Motor neuron (in vitro differentiated cells): ENCODE results near the gene ARRB1. TPM values are rescaled to one million over a fixed set of nuclear protein-coding genes. Genes with fewer than 3 reads are reported as not detected.

Source experiments
- ATAC-seq, 8 experiments: fragments of 200-7000 bp; cut with Tn5 transposase; replicated peaks in 6 of 8; 2 replicates each; pipeline ENCODE4 v1.8.0; 2021; ENCODE audit warnings: mild to moderate bottlenecking in 8 of 8, moderate library complexity in 8 of 8
- H3K27ac ChIP-seq, 2 donors: fragments of 250-450 bp; sonication (Bioruptor Pico); 2 replicates each; pipeline ENCODE4 v1.9.0; 2021; ENCODE audit warnings: antibody characterized with exemption in 2 of 2, mild to moderate bottlenecking in 2 of 2, moderate library complexity in 1 of 2
- H3K4me1 ChIP-seq, 2 donors: fragments of 250-450 bp; sonication (Bioruptor Pico); replicated peaks in 1 of 2; 2 replicates each; pipeline ENCODE4 v1.6.1; 2021; ENCODE audit warnings: antibody characterized with exemption in 2 of 2, mild to moderate bottlenecking in 2 of 2, moderate library complexity in 1 of 2
- H3K4me3 ChIP-seq, 5 donors: fragments of 250-450 bp; sonication (Bioruptor Pico); 2 replicates each; pipeline ENCODE4 v1.9.0; 2021; ENCODE audit warnings: antibody characterized with exemption in 5 of 5, mild to moderate bottlenecking in 5 of 5, moderate library complexity in 4 of 5
- WGBS, 10 experiments: fragments of 450-650 bp; shearing (Covaris generic); methylation state at CpG; one replicate each; pipeline ENCODE4 v1.0.0; 2022; 5-methylcytosine and 5-hydroxymethylcytosine counted together
- in situ Hi-C, 9 experiments: fragments of 400-800 bp; cut with MboI; loops; one replicate each; pipeline ENCODE4 v1.15.0; 2021; ENCODE audit warnings: low sequenced_read_pairs in 9 of 9, low pct_unique_long_range_greater_than_20kb in 2 of 9; ENCODE audit not compliant: unreplicated experiment in 9 of 9
- total RNA-seq, 8 experiments: library from RNA; unstranded; fragments of 300-600 nt; gene quantifications; 2 replicates each; pipeline versions ENCODE4 v1.2.3 to v1.2.4, GENCODE V29; 2022

ARRB1 gene
- total RNA-seq, 8 experiments from 2014 or later, result 5.6 to 20.3 (median 14.0) TPM

DNA sequence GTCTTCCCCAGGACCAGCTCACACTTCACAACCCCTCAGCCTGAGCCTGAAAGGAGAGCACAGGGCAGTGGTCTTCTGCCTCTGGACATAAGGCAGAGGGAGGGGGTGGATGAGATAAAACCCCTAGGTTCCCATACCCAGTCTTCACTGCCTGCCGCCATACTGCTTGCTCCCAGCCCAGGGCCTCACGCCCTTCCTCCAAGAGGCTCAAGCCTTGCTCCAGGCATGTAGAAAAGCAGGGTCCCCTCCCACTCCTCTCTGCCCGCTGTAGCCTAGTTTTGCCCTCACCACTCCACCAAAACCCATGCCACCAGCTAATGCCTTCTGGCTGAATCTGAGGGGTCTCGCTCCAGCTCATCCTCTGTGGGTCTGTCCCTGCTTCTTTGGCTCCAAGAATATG is 5.2 kb downstream of the ARRB1 start:
- in situ Hi-C loops, result no loop called here
- Histone ChIP-seq H3K4me1 (peaks cover 22 to 45% of the 10 kb centered on the region in 2 donors), H3K27ac (no peak overlapping the region), H3K4me3 (no peak overlapping the region)
- 80 to 100% (median 100%) methylated on average over 1 to 2 of the region's 4 CpGs; no CpG with 5 or more reads in 4 of the 10 experiments for WGBS, 10 experiments
- no peak for ATAC-seq

DNA sequence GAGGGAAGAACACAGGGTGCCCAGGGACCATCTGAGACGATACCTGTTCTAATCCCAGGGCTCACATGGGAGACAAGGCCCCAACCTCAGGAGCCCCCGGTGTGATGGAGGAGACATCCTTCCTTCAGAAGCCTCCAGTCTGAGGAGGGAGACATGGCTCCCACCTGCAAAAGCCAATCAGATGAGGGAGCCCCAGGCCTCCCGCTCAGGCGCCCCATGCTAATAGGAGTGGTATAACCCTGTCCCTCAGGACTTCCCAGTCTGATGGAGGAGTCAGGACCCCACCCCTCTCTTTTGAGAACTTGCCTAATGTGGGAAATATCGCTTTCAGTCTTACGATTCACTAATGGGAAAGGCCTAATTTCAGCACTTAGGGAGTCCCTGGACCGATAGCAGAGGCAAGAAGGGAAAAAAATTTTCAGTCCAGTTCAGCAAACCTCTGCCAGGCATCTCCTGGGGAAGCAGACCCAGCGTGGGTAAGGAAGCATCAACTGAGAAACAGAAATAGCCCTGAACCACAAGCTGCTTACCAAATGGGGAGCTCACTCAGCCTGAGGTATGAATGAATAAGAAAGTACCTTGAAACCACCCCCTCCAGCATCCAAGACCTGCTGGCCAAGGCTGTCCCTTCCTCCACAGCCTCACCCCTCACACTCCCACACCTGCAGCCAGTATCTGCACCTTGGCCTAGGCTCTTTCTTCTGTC is 5.9 kb downstream of the ARRB1 start:
- H3K4me3 ChIP-seq, result no peak overlapping the region
- in situ Hi-C loops, result no loop called here
- H3K4me1 ChIP-seq, result peaks cover 19 to 42% of the 10 kb centered on the region in 2 donors
- no peak overlapping the region for H3K27ac ChIP-seq
- 60 to 100% (median 80%) methylated on average over 1 to 2 of the region's 8 CpGs; no CpG with 5 or more reads in 5 of the 10 experiments for WGBS, 10 experiments
- no peak for ATAC-seq

- WGBS, 10 experiments, result 20 to 100% (median 80%) methylated on average over 1 to 2 of the region's 11 CpGs; no CpG with 5 or more reads in 5 of the 10 experiments
- Histone ChIP-seq H3K4me3 (no peak overlapping the region), H3K27ac (no peak overlapping the region), H3K4me1 (peaks cover 19 to 42% of the 10 kb centered on the region in 2 donors)
- in situ Hi-C loops, result no loop called here
- no peak for ATAC-seq
These were observed 6.6 kb downstream of the ARRB1 start for GRCh38 chr11:75344761-75345454.

DNA sequence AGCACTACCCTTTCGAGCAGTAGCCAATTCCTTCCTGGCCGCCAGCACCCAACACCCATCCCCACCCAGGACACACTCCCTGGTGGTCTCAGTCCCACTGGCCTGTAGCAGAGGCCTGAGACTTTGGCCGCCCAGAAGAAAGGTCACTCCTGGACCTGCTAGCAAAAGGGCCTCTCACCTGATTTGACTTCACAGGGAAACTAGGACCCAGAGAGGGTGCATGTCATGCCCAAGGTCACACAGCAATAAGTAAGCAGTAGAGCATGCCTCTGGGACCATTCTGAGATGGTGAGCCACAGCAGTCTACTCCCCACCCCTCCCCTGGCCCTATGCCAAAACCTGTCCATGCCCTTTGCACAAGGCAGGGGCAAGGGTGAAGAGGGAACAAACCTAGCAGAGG is 7.3 kb downstream of the ARRB1 start:
- in situ Hi-C loops, result no loop called here
- Histone ChIP-seq H3K4me3 (no peak overlapping the region), H3K27ac (no peak overlapping the region), H3K4me1 (peaks cover 17 to 42% of the 10 kb centered on the region in 2 donors)
- no peak for ATAC-seq
- WGBS, 10 experiments, result 80 to 100% (median 100%) methylated on average over 1 of the region's 3 CpGs; no CpG with 5 or more reads in 6 of the 10 experiments

DNA sequence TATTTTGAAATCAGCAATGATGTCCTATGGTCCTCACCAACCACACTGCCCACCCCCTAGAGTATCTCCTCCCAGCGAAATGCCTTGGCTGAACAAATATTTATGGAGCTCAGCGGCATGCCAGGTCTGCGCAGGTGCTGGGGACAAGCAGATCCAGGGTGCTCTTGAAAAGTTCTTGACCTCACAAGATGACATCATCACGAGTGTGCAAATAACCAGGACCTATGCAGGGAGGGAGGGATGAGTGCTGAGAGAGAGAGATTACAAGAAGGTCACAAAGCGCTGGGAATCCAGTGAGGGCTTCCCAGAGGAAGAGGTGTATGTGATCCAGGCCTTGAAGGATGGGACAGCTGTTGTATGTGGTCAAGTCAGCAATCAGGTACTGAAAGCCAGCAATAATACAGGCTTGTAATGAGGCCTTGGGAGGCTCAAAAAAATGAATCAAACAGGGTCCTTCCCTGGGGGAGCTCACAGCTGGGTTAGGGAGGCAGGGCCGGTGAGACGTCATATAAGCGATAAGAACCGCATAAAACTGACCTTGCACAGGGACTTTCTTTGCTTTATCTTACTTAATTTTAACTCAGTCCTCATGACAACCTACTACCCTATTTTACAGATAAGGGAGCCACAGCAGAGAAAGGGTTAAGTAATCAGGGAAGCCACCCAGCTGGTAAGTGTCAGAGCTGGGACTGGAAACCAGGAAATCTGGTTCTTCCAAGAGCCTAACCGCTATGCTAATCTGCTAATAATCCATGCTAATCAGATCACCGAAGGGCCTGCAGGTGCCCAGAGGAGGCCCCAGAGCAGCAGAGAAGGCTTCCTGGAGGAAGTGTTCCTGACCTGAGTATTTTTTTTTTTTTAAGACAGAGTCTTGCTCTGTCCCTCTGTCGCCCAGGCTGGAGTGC is 8.2 kb downstream of the ARRB1 start:
- Histone ChIP-seq H3K27ac (no peak overlapping the region), H3K4me3 (no peak overlapping the region), H3K4me1 (peaks cover 15 to 44% of the 10 kb centered on the region in 2 donors)
- in situ Hi-C loops, result no loop called here
- 40 to 96% (median 72%) methylated on average over 2 to 9 of the region's 12 CpGs; no CpG with 5 or more reads in 1 of the 10 experiments for WGBS, 10 experiments
- ATAC-seq, result peak in 5 of 8 experiments; percentile 2 to 59 (median 34)

GRCh38 chr11:75342231-75342918 is 9.1 kb downstream of the ARRB1 start:
- in situ Hi-C loops, result no loop called here
- 70 to 100% (median 90%) methylated on average over 1 to 6 of the region's 15 CpGs; no CpG with 5 or more reads in 4 of the 10 experiments for WGBS, 10 experiments
- ATAC-seq, result no peak
- H3K4me1 ChIP-seq, result peaks cover 15 to 40% of the 10 kb centered on the region in 2 donors
- no peak overlapping the region for H3K4me3 ChIP-seq
- no peak overlapping the region for H3K27ac ChIP-seq

GRCh38 chr11:75341612-75342011 is 9.8 kb downstream of the ARRB1 start:
- Histone ChIP-seq H3K4me3 (no peak overlapping the region), H3K4me1 (peaks cover 15 to 40% of the 10 kb centered on the region in 2 donors), H3K27ac (no peak overlapping the region)
- no peak for ATAC-seq
- WGBS, 10 experiments, result 40 to 100% (median 80%) methylated on average over 1 to 4 of the region's 5 CpGs; no CpG with 5 or more reads in 5 of the 10 experiments
- in situ Hi-C loops, result no loop called here

DNA sequence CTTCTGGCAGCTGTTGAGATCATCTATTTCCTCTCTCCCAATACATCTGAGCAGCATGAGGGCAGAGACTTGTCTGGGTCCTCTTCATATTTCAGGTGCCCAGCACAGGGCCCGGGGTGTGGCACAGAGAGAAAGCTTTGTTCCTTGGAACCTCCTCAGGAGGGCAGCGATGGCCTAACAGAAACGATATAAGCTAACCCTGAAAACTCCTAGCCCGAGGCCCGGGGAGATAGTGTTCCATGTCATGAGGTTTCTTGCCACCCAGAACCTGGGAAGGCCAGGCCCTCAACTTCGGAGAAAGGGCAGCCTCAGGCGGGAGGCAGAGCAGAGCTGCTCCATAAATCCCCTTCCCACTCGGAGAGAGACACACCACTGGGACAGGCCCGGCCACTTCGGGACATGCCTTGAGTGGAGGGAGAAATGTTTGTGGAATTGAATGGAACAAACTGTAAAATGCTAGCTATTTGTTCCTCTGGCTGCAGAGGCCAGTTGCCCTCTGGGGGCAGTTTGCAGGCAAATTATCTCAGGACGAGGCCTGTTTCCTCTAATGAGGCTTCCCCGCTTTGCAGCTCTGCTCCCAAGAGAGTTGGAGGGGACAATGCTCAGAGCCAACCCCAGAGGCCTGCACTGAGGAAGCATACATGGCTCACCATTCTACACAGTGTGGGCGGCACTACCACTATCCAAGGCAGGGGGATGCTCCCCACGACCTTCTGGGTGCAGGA is 11.6 kb downstream of the ARRB1 start:
- in situ Hi-C loops, result no loop called here
- no peak overlapping the region for H3K4me3 ChIP-seq
- peak overlapping the region; percentile 19 to 31 for H3K27ac ChIP-seq
- WGBS, 10 experiments, result 25 to 100% (median 68%) methylated on average over 1 to 6 of the region's 14 CpGs; no CpG with 5 or more reads in 3 of the 10 experiments
- peak in 5 of 8 experiments; percentile 45 to 83 (median 79) for ATAC-seq
- H3K4me1 ChIP-seq, result peaks cover 15 to 34% of the 10 kb centered on the region in 2 donors

- in situ Hi-C loops, result no loop called here
- Histone ChIP-seq H3K27ac (no peak overlapping the region), H3K4me1 (peaks cover 15 to 29% of the 10 kb centered on the region in 2 donors), H3K4me3 (no peak overlapping the region)
- 9 to 100% (median 83%) methylated on average over 1 to 7 of the region's 8 CpGs; no CpG with 5 or more reads in 3 of the 10 experiments for WGBS, 10 experiments
- ATAC-seq, result peak in 2 of 8 experiments; percentile 28 to 44
These were observed 12.8 kb downstream of the ARRB1 start for GRCh38 chr11:75338516-75339208.

GRCh38 chr11:75337195-75337654 is 14.2 kb downstream of the ARRB1 start:
- ATAC-seq, result no peak
- 0 to 90% (median 66%) methylated on average over 1 to 6 of the region's 6 CpGs; no CpG with 5 or more reads in 1 of the 10 experiments for WGBS, 10 experiments
- Histone ChIP-seq H3K4me3 (no peak overlapping the region), H3K4me1 (peaks cover 15 to 22% of the 10 kb centered on the region in 2 donors), H3K27ac (no peak overlapping the region)
- in situ Hi-C loops, result no loop called here

- ATAC-seq, result peak in 2 of 8 experiments; percentile 35 to 59
- H3K4me1 ChIP-seq, result peaks cover 9 to 17% of the 10 kb centered on the region in 2 donors
- no peak overlapping the region for H3K4me3 ChIP-seq
- WGBS, 10 experiments, result 20 to 100% (median 56%) methylated on average over 1 to 9 of the region's 11 CpGs; no CpG with 5 or more reads in 5 of the 10 experiments
- H3K27ac ChIP-seq, result no peak overlapping the region
- in situ Hi-C loops, result no loop called here
These were observed 16.5 kb downstream of the ARRB1 start for GRCh38 chr11:75334976-75335375.
